ENCODE results near the gene RTN4R. TPM values are rescaled to one million over a fixed set of nuclear protein-coding genes. Genes with fewer than 3 reads are reported as not detected.

The RTN4R gene
- total and polyA plus RNA-seq, 9 of the 15 experiments (the other 6 are each of a cell fraction or from before 2014, with no cell fraction given) = 0.04 to 2.8 (median 1.4) TPM; not detected in 3

- TF ChIP-seq YBX1 (IDR thresholded peaks at IDR 0.05) (no peak), ZC3H11A (IDR thresholded peaks at IDR 0.05; ENCODE audit: low read depth, low read length) (0 out of 2 replicates have a peak, but pooled peaks have one; percentile 43), HDAC1 (IDR thresholded peaks at IDR 0.05) (0 out of 4 replicates have a peak, but pooled peaks of 1 of the 2 experiments have one; percentile 13), SETDB1 (IDR thresholded peaks at IDR 0.05; ENCODE audit: low read length) (peak; percentile 26), ZFP30 (CRISPR knock-in tag; IDR thresholded peaks at IDR 0.05; ENCODE audit: borderline replicate concordance) (no peak), SREBF1 (IDR thresholded peaks at IDR 0.05; ENCODE audit: borderline replicate concordance, low read depth, low read length) (peak; percentile 50; the same call in 1 of the 2 replicates), RBFOX2 (IDR thresholded peaks at IDR 0.05; ENCODE audit: low read depth, low read length) (peak; percentile 25; the same call in 1 of the 2 replicates), CTBP1 (IDR thresholded peaks at IDR 0.05; ENCODE audit: borderline replicate concordance) (peak; percentile 83), CHD7 (IDR thresholded peaks at IDR 0.05; ENCODE audit: low read depth, low read length) (no peak), NFXL1 (CRISPR knock-in tag; IDR thresholded peaks at IDR 0.05) (no peak), XRCC5 (IDR thresholded peaks at IDR 0.05; ENCODE audit: low read depth, low read length) (peak; percentile 68; the same call in 1 of the 2 replicates), ERF (CRISPR knock-in tag; IDR thresholded peaks at IDR 0.05) (no peak), GTF2E2 (tag; IDR thresholded peaks at IDR 0.05) (no peak), MTA2 (IDR thresholded peaks at IDR 0.05; ENCODE audit: low read depth) (no peak), PKNOX1 (IDR thresholded peaks at IDR 0.05) (no peak), ZNF175 (CRISPR knock-in tag; IDR thresholded peaks at IDR 0.05; ENCODE audit: low read depth) (no peak), NCOA6 (IDR thresholded peaks at IDR 0.05) (no peak)
Observed at GRCh38 chr22:20258584-20259326, 9.4 kb downstream of the RTN4R start (continued).

All from K562 (cell line).